ENCODE measurements around the gene CLIP4.

Gene CLIP4

DNA sequence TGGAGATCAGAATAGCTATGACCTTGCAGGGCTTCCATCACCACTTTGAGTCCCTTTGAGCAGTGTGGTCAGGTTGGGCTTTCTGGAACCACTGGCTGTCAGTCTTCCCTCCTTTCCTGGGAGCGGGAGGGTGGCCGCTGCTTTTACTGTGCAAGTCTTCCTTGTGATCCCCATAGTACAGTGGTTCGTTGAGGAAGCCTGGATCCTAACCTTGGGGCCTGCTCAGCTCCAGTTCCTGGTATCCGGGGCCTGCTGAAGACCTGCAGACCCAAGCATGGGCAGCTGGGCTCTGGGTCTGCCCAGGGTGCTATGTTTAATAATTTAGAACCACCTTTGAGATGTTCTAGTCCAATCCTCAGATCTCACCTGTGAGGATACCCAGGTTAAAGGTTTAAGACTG, 104.2 kb downstream of the CLIP4 start:
- no peak for DNase-seq

DNA sequence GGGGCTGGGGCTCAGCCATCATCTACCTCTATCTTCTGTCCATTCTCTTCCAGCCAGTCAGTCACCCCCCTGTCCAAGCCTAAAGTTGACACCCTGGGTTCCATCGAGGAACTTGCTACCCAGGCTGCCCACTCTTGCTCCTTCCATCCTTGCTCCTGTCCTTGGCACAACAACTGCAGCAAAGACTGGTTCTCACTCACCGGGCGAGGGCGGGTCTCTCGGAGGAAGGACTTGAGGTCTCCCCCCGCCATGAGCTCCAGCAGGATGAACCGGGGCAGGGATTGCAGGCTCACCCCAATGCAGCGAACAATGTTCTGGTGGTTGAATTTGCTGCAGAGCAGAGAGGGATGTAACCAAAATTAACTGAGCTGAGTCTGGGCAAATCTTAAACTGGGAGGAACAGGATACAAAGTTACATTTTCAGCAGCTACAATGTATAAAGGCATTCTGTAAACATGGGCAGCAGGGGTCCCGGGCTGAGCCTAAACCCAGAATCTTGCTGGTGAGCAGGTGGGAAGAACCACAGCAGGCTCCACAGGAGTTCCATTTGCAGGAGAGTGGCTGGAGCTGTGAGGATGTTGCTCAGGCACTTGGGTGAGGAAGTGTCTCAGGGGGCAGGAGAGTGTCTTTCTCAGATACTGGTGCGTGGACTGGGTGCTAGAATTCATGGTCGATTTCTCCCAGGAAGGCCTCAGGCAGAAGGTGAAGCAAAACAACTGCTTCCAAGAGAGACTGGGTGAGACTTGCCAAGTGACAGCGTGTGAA, 105.5 kb downstream of the CLIP4 start:
- DNase-seq: no peak

DNA sequence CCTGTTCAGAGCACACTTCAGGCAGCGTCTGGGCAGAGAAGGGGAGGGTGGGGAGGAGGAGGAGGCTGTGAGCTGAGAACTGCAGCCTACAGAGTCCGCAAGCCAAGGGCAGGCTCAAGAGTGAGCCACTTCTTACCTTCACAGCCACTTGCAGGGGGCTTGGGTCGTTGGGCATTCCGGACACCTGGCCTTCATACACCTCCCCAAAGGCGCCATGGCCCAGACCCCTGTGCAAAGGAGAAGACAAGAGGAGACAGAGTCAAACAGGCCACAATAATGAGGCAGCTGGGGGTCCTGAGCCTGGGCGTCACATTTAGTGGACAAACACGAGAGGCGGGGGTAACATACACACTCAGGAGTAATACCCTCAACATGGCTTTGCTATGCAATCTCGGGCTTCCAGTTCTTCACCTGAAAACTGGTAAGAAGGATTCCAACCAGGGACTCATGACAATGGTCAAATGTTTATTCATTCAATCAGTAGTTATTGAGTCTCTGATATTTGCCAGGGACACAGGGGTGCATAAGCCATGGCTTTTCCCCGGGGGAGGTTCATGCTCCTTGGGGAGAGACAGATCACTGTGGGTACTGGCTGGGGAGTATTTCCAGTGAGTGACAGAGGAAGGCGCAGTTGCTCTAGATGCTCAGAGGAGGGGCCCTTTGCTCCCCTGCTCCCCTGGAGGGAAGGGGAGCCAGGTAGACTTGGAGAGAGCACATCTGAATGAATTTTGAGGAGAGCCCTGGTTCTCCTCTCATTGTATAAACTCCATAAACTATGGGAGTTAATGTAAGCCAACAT, 107.4 kb downstream of the CLIP4 start:
- DNase-seq: no peak

DNA sequence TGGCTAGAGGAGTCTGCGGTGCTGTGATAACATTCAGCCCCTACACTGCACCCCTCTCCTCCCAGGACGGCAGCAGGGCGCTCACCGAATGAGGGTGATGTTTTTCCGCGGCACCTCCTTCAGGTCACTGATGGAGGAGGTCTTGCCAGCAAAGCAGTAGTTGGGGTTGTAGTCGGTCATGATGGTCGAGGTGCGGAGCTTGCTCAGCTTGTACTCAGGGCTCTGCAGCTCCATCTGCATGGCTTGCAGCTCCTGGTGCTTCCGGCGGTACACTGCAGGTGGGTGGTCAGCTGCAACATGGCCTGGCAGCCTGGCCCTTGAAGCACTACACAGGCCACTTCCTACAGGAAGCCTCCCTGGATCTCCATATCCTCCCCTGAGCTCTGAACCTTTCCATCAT, 108.0 kb downstream of the CLIP4 start:
- DNase-seq: no peak

DNA sequence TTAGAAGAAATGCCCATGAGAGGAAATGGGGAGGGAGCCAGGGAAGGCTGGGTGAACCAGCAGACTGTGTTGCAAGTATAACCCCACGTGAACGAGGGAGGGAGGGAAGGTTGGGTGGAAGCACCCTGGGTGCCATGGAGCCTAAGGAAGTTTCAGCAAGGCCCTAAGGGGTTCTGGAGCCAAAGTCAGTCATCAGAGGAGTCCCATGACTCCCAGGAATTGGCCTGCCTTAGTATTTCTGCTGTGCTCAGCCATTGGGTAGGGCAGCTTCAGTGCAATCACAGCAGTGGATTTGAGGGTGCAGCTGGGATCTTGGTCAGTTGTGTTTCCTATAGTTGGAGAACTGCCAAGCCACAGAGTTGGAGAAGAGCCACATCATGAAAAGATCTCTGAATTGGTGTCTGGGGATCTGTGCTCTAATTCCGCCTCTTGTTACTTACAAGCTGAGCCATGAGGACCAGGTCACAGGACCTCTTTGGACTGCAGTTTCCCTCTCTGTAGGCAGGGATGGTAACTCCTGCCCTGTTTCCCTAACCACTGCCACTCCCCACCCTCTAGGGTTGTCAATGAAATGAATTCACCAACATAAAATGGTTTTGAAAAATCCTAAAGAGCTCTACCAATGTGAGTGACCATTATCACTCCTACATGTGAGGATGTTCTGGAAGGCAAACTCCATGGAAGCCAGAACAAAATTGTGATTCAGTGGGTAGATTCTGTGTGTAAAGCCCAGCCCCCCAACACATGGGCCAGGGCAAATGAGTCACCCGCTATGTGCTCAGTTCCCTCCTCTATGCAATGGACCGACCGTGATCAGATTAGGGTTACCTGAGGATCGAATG, 108.9 kb downstream of the CLIP4 start:
- DNase-seq: peak in 4 of 56 donors; percentile 7 to 21 (median 10)

DNA sequence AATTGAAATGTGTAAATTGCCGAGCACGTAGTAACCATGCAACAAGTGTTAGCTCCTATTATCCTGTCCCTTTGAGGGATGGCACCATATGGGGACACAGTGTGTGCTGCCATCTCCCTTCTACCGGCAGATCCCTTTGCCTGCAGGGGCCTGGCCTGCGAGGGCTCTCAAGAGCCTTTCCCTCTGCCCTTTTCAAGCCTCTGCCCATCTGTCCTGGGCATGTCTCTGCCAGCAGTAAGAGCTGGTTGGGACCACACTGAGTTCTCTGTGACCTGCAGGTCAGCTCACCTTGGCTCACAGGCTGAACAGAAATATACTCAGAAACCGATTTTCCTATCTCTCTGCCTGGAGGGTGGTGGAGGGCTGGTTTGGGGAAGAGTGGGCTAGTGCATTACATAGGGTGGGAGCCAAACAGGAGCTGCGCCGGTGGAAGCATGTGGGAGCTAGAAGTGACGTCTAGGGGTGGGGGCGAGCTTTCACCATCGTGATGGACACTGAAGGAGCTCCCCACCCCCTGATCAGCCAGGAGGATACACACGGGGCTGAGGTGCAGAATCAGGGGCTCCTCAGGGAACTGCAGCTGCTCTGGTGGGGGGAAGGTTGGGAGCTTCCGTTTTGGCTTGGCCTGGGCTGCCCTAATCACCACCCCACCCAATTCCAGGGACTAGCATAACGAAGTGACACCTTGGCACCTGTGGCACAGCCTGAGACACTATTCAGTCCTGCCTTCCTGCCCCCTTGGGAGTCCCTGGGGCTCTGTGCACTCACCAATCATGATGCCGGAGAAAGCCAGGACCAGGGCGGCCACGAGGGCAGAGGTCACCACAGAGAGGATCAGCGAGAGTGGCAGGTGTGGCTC, 109.7 kb downstream of the CLIP4 start:
- DNase-seq: no peak

DNA sequence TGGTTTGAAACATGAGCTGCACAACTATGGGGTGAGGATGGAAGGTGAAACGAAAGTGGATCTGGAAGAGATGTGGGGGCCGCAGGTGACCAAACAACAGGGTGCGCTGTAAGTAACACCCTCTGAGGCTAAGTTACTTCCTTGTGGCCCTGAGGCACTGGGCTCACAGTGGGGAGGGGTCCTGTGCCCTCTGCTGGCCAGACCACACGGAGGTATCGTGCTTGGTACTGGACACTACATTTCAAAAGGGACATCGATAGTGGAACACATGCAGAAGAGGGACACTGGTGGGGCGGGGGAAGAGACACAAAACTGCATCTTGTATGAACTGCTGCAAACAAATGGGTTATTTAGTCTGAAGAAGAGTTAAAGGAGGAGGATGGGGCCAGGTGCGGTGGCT, 110.6 kb downstream of the CLIP4 start:
- no peak for DNase-seq

DNA sequence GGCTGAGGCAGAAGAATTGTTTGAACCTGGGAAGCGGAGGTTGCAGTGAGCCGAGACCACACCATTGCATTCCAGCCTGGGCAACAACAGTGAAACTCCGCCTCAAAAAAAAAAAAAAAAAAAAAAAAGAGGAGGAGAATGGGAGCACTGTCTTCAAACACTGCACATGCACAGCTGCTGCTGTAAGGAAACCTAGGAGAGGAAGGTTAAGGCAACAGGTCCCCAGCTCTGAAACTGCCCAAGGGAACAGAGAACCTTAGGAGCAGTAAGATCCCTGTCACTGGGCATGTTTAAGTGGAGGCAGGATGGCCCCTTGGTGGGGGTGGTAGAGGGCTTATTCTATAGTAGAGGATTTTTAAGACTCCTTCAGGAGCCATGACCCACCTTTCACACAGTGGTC, 111.2 kb downstream of the CLIP4 start:
- DNase-seq: no peak

DNA sequence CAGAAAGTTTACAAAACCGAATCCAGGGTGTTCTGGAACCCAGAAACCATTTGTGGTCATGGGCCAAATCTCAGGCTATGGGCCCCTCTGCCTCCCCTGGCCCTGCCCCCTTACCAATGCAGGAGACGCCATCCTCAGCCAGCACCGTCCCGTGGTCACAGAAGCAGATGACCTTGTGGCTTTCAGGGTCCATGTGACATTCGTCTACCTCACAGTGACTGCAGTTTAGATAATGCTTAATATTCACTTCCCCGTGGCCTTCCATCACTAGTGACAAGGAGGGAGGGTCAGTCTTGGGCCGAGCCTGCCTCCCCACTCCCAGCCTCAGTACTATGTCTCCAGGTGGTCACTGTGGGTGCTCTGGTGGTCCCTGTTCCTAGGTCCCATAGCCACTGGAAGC, 111.6 kb downstream of the CLIP4 start:
- no peak for DNase-seq

DNA sequence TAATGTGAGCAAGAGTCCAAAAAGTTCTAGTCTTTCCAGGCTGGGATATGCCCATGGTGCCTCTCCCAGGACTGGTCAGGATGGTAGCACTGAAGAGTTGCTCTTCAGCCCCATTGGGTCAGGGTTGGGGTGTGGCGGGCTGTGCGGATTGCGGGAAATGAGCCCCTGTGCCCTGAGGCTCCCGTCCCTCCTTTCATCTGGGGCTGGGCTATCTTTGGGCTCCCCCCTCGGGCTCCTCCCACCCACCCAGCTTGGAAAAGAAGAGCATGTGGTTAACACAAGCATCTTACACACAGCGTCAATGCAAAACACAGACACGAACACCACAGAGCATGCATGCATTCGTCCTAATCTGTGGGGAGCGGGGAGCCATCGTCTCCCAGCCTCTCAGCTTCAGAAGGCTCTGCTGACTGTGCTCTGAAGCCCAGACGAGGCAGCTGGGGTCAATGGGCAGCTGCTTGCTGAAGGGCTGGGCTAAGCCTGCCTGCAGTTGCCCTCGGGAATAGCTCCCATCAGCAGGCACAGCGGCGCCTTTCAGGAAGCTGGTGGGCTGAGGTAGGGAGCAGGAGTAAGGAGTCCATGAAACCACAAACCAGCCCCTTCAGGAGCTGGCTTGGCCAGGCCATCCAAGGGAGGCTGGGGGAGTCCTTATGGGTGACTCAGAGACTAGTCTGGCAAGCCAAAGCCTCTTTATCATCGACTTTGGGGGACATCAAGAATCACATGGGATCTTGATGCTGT, 112.9 kb downstream of the CLIP4 start:
- no peak for DNase-seq

DNA sequence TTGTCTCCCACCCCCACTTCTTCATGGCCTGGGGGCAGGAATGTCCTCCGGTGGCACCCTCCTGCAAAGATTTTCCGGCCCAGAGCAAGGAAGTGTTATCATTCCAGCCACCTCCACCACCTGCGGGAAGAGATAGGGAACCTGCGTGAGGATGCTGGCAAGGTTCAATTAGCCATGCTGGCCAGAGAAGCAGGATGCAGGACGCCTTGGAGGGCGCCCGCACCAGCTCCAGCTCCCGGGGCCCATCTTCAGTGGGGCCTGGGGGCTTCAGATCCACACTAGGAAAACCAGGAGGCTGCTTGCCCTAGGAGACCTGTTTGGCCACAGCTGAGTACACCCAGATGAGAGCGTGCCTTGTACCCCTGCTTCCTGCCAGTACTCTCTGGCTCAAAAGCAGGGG, 113.7 kb downstream of the CLIP4 start:
- DNase-seq: no peak

DNA sequence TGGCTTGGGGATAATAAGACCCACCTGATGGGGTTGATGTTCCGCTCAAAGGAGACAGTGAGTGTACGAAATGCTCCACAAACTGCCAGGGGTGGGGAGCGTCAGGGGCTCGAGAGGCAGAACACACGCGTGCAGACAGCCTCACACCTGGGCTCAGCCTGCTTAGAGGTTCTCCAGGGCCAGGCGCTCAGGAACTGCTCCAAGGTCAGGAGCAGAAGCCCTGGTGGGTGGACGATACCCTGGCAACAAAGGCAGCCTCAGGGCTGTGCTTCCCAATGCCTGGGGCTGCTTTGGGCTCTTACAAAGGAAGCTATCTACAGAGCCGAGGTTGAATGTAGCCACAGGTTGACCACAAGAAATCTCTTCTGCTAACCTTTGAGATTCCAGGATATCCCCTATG, 114.4 kb downstream of the CLIP4 start:
- no peak for DNase-seq

DNA sequence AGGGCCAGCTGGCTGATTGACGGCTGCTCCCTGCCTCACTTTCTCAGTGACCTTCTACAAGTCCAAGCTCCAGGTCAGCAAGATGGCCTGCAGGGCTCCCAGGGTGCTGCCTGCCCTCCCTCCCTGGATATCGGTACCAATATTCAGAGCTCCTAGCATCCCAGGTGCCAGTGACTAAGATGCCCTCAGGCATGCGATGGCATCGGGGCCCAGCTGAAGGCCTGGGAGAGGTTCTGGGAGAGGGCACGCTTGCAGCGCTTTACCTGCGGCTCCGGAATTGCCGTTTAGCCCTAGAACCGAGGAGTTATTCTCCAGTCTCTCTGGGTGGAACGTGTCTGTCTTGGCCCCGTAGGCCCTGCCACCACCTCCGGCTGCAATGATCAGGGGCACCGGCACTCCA, 116.8 kb downstream of the CLIP4 start:
- DNase-seq: no peak

DNA sequence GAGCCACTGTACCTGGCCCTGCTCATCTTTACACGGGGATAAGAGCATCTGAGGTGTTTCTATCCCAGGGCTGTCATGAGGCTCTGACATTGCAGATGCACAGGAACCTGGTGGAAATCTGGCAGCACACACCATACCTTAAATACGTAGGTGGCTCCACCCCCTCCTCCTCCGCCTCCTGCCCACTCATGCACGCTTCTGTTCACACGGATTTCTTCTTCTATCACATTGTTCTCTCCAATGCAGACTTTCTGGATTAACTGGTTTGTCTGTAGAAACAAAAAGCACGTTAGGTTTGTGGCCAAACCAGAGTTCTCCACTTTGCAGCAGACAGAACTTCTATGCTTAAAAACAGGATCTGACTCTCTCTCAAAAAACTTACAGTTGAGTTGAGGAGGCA, 118.2 kb downstream of the CLIP4 start:
- no peak for DNase-seq

DNA sequence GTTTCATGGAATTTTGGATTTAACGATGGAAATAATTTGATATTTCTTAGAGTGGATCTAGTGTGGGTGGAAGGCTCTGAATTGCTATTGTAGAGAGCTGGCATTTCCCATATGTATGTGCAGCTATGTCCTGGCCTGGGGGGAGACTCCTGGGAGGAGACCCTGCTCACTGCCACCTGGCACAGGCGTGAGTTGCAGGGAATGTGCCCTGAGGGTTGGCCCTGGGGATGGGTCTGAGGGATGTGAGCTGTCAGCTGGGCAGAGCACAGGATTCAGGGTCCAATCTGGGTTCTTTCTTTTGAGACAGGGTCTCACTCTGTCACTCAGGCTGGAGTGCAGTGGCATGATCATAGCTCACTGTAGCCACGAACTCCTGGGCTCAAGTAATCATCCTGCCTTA, 120.2 kb downstream of the CLIP4 start:
- no peak for DNase-seq

DNA sequence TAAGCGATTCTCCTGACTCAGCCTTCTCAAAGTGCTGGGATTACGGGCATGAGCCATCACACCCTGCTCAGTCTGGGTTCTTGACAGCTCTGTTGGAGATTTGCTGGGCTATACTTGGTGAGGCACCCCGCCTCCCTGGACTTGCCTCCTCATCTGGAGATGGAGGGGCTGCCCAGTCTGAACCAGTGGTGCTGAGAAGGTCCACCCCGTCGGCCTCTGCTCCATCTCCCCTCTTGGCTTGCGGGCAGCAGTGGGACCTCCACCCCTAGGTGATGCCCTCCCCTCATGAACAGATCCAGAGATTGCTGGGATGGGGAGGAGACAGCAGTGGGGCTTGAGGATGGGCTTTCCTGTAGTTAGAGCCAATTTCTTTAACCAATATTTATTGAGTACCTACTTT, 120.9 kb downstream of the CLIP4 start:
- DNase-seq: no peak

DNA sequence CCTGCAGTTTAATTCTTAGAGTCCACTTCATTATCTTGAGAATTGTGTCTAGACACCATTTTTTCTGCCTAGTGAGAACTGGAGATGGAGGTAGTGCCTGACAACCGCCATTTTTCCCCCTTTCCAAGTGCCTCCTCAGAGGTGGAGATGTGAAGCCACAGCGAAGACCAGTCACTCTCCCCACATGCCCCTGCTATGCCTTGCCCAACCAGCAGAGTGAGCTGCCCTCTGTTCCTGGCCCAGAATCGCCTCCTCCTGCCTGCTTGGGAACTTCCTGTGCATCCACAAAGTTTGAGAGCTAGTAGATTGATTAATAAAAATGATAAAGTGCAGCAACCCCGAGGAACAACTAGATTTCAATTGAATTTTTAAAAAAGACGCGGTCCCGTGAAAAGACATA, 123.3 kb downstream of the CLIP4 start:
- peak in 1 of 56 donors; percentile 5 for DNase-seq

Data from amygdala (tissue), 56 donors.